Prostate gland (tissue), 2 donors: Measurements from ENCODE around the gene PRPF8.

Experiments
- CTCF ChIP-seq, 4 experiments: fragments of 200-600 bp in 2 of 4; fragments of 450-650 bp in 2 of 4; sonication (generic) in 2 of 4; IDR thresholded peaks; 1 replicate in 3 of 4; 2 replicates in 1 of 4; pipeline ENCODE4 v1.5.1; 2016 to 2019; ENCODE audit warnings: antibody characterized with exemption in 4 of 4, mild to moderate bottlenecking in 2 of 4, moderate library complexity in 2 of 4
- POLR2A ChIP-seq: fragments of 450-650 bp; IDR thresholded peaks from one replicate; pipeline ENCODE4 v1.6.1; 2016; ENCODE audit warnings: antibody characterized with exemption, mild to moderate bottlenecking
- POLR2AphosphoS5 ChIP-seq: sonication (generic); formaldehyde crosslinking; IDR thresholded peaks from one replicate; pipeline ENCODE4 v1.6.1; 2017; ENCODE audit warnings: antibody characterized with exemption

GRCh38 chr17:1726626-1727257 is 42.1 kb upstream of the PRPF8 start:
- TF ChIP-seq CTCF (IDR thresholded peaks at IDR 0.05) (no peak), POLR2AphosphoS5 (no peak), POLR2A (no peak)
